GM18519 (cell line): ENCODE data around the gene BSPRY.

Experiments used
- ATAC-seq: cut with Tn5 transposase; IDR thresholded peaks from one replicate; pipeline ENCODE4 v1.9.1; 2021; ENCODE audit warnings: mild to moderate bottlenecking, moderate library complexity; ENCODE audit not compliant: unreplicated experiment, low FRiP score

BSPRY gene

GRCh38 chr9:113349445-113350094 lies at the start of gene BSPRY:
Gene BSPRY, plus strand, starts transcription at chr9:113349541. Its CDS starts 39 bp downstream, at chr9:113349580.
- no peak for ATAC-seq

GRCh38 chr9:113299800-113300292 lies 49.5 kb upstream of the BSPRY start:
- ATAC-seq, result no peak

- ATAC-seq, result no peak
These were observed 47.8 kb upstream of the BSPRY start for GRCh38 chr9:113301548-113301947.

- no peak for ATAC-seq
These were observed 46.4 kb upstream of the BSPRY start, which contains the start of gene RNF183 for GRCh38 chr9:113302792-113303418. Gene RNF183, minus strand, starts transcription at chr9:113303376. Its CDS starts 5,192 bp downstream, at chr9:113298184.

- no peak for ATAC-seq
These were observed 42.8 kb upstream of the BSPRY start for GRCh38 chr9:113306566-113306965.

- no peak for ATAC-seq
These were observed 41.9 kb upstream of the BSPRY start for GRCh38 chr9:113307396-113307975.

- no peak for ATAC-seq
These were observed 40.0 kb upstream of the BSPRY start for GRCh38 chr9:113309204-113309813.

GRCh38 chr9:113310538-113310937 lies 38.8 kb upstream of the BSPRY start:
- ATAC-seq, result no peak

GRCh38 chr9:113311961-113312360 lies 37.4 kb upstream of the BSPRY start:
- ATAC-seq, result no peak

- ATAC-seq, result no peak
These were observed 36.1 kb upstream of the BSPRY start for GRCh38 chr9:113313261-113313660.

GRCh38 chr9:113315231-113315630 lies 34.1 kb upstream of the BSPRY start:
- no peak for ATAC-seq

- no peak for ATAC-seq
These were observed 33.3 kb upstream of the BSPRY start for GRCh38 chr9:113316030-113316429.

- ATAC-seq, result no peak
These were observed 31.6 kb upstream of the BSPRY start for GRCh38 chr9:113317777-113318176.

- no peak for ATAC-seq
These were observed 30.3 kb upstream of the BSPRY start for GRCh38 chr9:113319054-113319453.

GRCh38 chr9:113320051-113320450 lies 29.3 kb upstream of the BSPRY start:
- no peak for ATAC-seq

- ATAC-seq, result no peak
These were observed 26.7 kb upstream of the BSPRY start for GRCh38 chr9:113322671-113323070.

GRCh38 chr9:113326230-113326629 lies 23.1 kb upstream of the BSPRY start:
- ATAC-seq, result no peak

GRCh38 chr9:113328045-113328782 lies 21.1 kb upstream of the BSPRY start:
- no peak for ATAC-seq

- ATAC-seq, result no peak
These were observed 17.6 kb upstream of the BSPRY start for GRCh38 chr9:113331780-113332179.

- no peak for ATAC-seq
These were observed 11.6 kb upstream of the BSPRY start for GRCh38 chr9:113337714-113338113.
